Measurements from ENCODE around the gene CAMK2B. TPM values are rescaled to one million over a fixed set of nuclear protein-coding genes. Genes with fewer than 3 reads are reported as not detected.

CAMK2B gene
- total RNA-seq, 1 donor from 2014 or later: 0.09 TPM

- H3K36me3 ChIP-seq: no peaks in the 10 kb centered on the region
- no peaks in the 10 kb centered on the region for H3K27me3 ChIP-seq
- Mint-ChIP-seq H3K4me3 (no peak overlapping the region), H3K27ac (peak overlapping the region; percentile 27), H3K27me3 (ENCODE audit: insufficient read depth, low read depth) (peaks cover 8% of the 10 kb centered on the region), H3K36me3 (no peaks in the 10 kb centered on the region), H3K4me1 (peaks cover 3% of the 10 kb centered on the region), H3K9me3 (no peaks in the 10 kb centered on the region)
- no peak overlapping the region for H2AFZ ChIP-seq (replicated peaks)
- no peak overlapping the region for H3K4me2 ChIP-seq
- peak; percentile 62 for TF ChIP-seq CTCF (IDR thresholded peaks at IDR 0.05)
- no peak for TF ChIP-seq EZH2 (IDR thresholded peaks at IDR 0.05)
- no peaks in the 10 kb centered on the region for H3K79me2 ChIP-seq (ENCODE audit: low read depth)
- no peaks in the 10 kb centered on the region for H3K9me3 ChIP-seq (ENCODE audit: low read depth)
- H3F3A ChIP-seq (ENCODE audit: low read depth): no peaks in the 10 kb centered on the region
- peak; percentile 68 for DNase-seq (ENCODE audit: low spot score)
- H3K4me1 ChIP-seq: no peaks in the 10 kb centered on the region
- H3K27ac ChIP-seq: no peak overlapping the region
- H4K20me1 ChIP-seq (ENCODE audit: low read depth): no peaks in the 10 kb centered on the region
- H3K9ac ChIP-seq: no peak overlapping the region
- H3K4me3 ChIP-seq: no peak overlapping the region
Measured at GRCh38 chr7:44244282-44244681, 81.1 kb downstream of the CAMK2B start.

GRCh38 chr7:44242091-44242490, 83.3 kb downstream of the CAMK2B start:
- DNase-seq (ENCODE audit: low spot score): no peak
- Mint-ChIP-seq H3K4me3 (no peak overlapping the region), H3K4me1 (peaks cover 6% of the 10 kb centered on the region), H3K9me3 (no peaks in the 10 kb centered on the region), H3K27ac (no peak overlapping the region), H3K36me3 (no peaks in the 10 kb centered on the region), H3K27me3 (ENCODE audit: insufficient read depth, low read depth) (peaks cover 8% of the 10 kb centered on the region)
- TF ChIP-seq EZH2phosphoT487 (IDR thresholded peaks at IDR 0.05) (no peak), CTCF (IDR thresholded peaks at IDR 0.05) (no peak)
- Histone ChIP-seq H3K79me2 (ENCODE audit: low read depth) (no peaks in the 10 kb centered on the region), H3F3A (ENCODE audit: low read depth) (no peaks in the 10 kb centered on the region), H3K27ac (no peak overlapping the region), H3K36me3 (no peaks in the 10 kb centered on the region), H3K9ac (no peak overlapping the region), H2AFZ (replicated peaks) (no peak overlapping the region), H3K4me3 (no peak overlapping the region), H3K27me3 (no peaks in the 10 kb centered on the region), H3K4me2 (no peak overlapping the region), H3K9me3 (ENCODE audit: low read depth) (no peaks in the 10 kb centered on the region), H3K4me1 (no peaks in the 10 kb centered on the region), H4K20me1 (ENCODE audit: low read depth) (no peaks in the 10 kb centered on the region)

- TF ChIP-seq CTCF (IDR thresholded peaks at IDR 0.05) (peak; percentile 73), EZH2phosphoT487 (IDR thresholded peaks at IDR 0.05) (no peak), EZH2 (IDR thresholded peaks at IDR 0.05) (no peak)
- Mint-ChIP-seq H3K4me1 (peaks cover 14% of the 10 kb centered on the region), H3K9me3 (no peaks in the 10 kb centered on the region), H3K27ac (no peak overlapping the region), H3K4me3 (no peak overlapping the region), H3K27me3 (ENCODE audit: insufficient read depth, low read depth) (peaks cover 3% of the 10 kb centered on the region), H3K36me3 (no peaks in the 10 kb centered on the region)
- Histone ChIP-seq H4K20me1 (ENCODE audit: low read depth) (no peaks in the 10 kb centered on the region), H3K9ac (no peak overlapping the region), H3K36me3 (no peaks in the 10 kb centered on the region), H3K27me3 (no peaks in the 10 kb centered on the region), H3K79me2 (ENCODE audit: low read depth) (no peaks in the 10 kb centered on the region), H2AFZ (replicated peaks) (peak overlapping the region; percentile 71), H3K4me3 (no peak overlapping the region), H3K9me3 (ENCODE audit: low read depth) (no peaks in the 10 kb centered on the region), H3K4me1 (peaks cover 9% of the 10 kb centered on the region), H3K4me2 (no peak overlapping the region), H3K27ac (no peak overlapping the region), H3F3A (ENCODE audit: low read depth) (no peaks in the 10 kb centered on the region)
- DNase-seq (ENCODE audit: low spot score): peak; percentile 91
Measured at GRCh38 chr7:44240983-44241510, 84.3 kb downstream of the CAMK2B start.
